ENCODE results near the gene PRKCI.
"Not testable (repeated sequence)": the region's sequence is repeated elsewhere in the genome, so short reads cannot be mapped to it uniquely, and the experiment has no call there.

Gene PRKCI

GRCh38 chr3:170222647-170223541 is 670 bp downstream of the PRKCI start:
- DNase-seq (ENCODE audit: low read depth), result no peak

- DNase-seq (ENCODE audit: low read depth), result no peak
Measured at GRCh38 chr3:170225166-170225565, 2.9 kb downstream of the PRKCI start.

- DNase-seq (ENCODE audit: low read depth), result no peak
Measured at GRCh38 chr3:170226426-170226960, 4.3 kb downstream of the PRKCI start.

GRCh38 chr3:170228093-170228766 is 6.0 kb downstream of the PRKCI start:
- no peak for DNase-seq (ENCODE audit: low read depth)

- no peak for DNase-seq (ENCODE audit: low read depth)
Measured at GRCh38 chr3:170232266-170232665, 10.0 kb downstream of the PRKCI start.

- DNase-seq (ENCODE audit: low read depth), result peak; percentile 44
Measured at GRCh38 chr3:170233530-170233929, 11.3 kb downstream of the PRKCI start.

- no peak for DNase-seq (ENCODE audit: low read depth)
Measured at GRCh38 chr3:170240142-170240541, 17.9 kb downstream of the PRKCI start.

GRCh38 chr3:170240671-170241070 is 18.4 kb downstream of the PRKCI start:
- DNase-seq (ENCODE audit: low read depth), result no peak

GRCh38 chr3:170244576-170244975 is 22.4 kb downstream of the PRKCI start:
- DNase-seq (ENCODE audit: low read depth), result no peak

GRCh38 chr3:170247875-170248274 is 25.7 kb downstream of the PRKCI start:
- no peak for DNase-seq (ENCODE audit: low read depth)

GRCh38 chr3:170256597-170256996 is 34.4 kb downstream of the PRKCI start:
- no peak for DNase-seq (ENCODE audit: low read depth)

GRCh38 chr3:170257145-170257544 is 34.9 kb downstream of the PRKCI start:
- DNase-seq (ENCODE audit: low read depth), result no peak

- DNase-seq (ENCODE audit: low read depth), result no peak
Measured at GRCh38 chr3:170258105-170258487, 35.9 kb downstream of the PRKCI start.

- no peak for DNase-seq (ENCODE audit: low read depth)
Measured at GRCh38 chr3:170259907-170260306, 37.7 kb downstream of the PRKCI start.

- DNase-seq (ENCODE audit: low read depth), result no peak
Measured at GRCh38 chr3:170267793-170268192, 45.6 kb downstream of the PRKCI start.

- not testable (repeated sequence) for DNase-seq (ENCODE audit: low read depth)
Measured at GRCh38 chr3:170269673-170270254, 47.5 kb downstream of the PRKCI start.

- DNase-seq (ENCODE audit: low read depth), result no peak
Measured at GRCh38 chr3:170270282-170270881, 48.2 kb downstream of the PRKCI start.

GRCh38 chr3:170274641-170275040 is 52.4 kb downstream of the PRKCI start:
- no peak for DNase-seq (ENCODE audit: low read depth)

- no peak for DNase-seq (ENCODE audit: low read depth)
Measured at GRCh38 chr3:170275832-170276231, 53.6 kb downstream of the PRKCI start.

GRCh38 chr3:170277311-170277710 is 55.1 kb downstream of the PRKCI start:
- DNase-seq (ENCODE audit: low read depth), result not testable (repeated sequence)

GRCh38 chr3:170277833-170278580 is 55.8 kb downstream of the PRKCI start:
- DNase-seq (ENCODE audit: low read depth), result no peak

GRCh38 chr3:170278627-170279026 is 56.4 kb downstream of the PRKCI start:
- no peak for DNase-seq (ENCODE audit: low read depth)

Data from GM04503 (cell line).